NT2/D1 (cell line): ENCODE results near the gene EBLN1.

ENCODE experiments used
- YY1 ChIP-seq: IDR thresholded peaks from 2 replicates; pipeline ENCODE4 v1.6.1; 2011; ENCODE audit not compliant: insufficient read length, insufficient read depth
- ZNF274 ChIP-seq: IDR thresholded peaks from 2 replicates; pipeline ENCODE4 v1.6.1; 2011; ENCODE audit warnings: mild to moderate bottlenecking, low read depth, low read length

DNA sequence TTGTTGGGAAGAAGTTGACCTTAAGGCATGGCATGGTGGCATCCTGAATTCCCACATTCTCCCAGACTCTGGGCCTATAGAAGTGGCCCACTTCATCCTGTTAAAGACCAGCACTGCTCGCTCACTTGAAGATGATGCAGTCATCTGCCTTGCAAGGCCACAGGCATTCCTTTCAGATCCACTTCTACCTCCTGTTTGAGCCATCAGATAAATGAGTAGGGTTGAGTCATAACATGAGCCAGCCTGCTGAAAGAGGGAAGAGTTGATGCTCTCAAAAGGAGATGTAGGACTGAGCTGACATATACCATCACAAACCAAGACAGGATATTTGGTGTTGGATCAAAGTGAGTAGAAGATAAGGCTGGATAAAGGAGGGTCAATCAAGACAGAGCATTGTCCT lies 1.5 kb upstream of the EBLN1 start:
- no peak for TF ChIP-seq ZNF274
- TF ChIP-seq YY1: no peak
